Neural progenitor cell (in vitro differentiated cells): ENCODE data around the gene CDHR2.

ENCODE experiments used
- EZH2 ChIP-seq: fragments of 200-600 bp; sonication (generic); IDR thresholded peaks from 2 replicates; pipeline ENCODE4 v1.6.1; 2017; ENCODE audit warnings: antibody characterized with exemption, mild to moderate bottlenecking, moderate library complexity
- EZH2phosphoT487 ChIP-seq: fragments of 200-600 bp; sonication (generic); IDR thresholded peaks from 2 replicates; pipeline ENCODE4 v1.6.1; 2017; ENCODE audit warnings: antibody characterized with exemption
- TF ChIP-seq, protein P1 (sequence below): fragments of 200-600 bp; sonication (generic); IDR thresholded peaks from 2 replicates; pipeline ENCODE4 v1.5.1; 2017; ENCODE audit warnings: antibody characterized with exemption, mild to moderate bottlenecking

DNA sequence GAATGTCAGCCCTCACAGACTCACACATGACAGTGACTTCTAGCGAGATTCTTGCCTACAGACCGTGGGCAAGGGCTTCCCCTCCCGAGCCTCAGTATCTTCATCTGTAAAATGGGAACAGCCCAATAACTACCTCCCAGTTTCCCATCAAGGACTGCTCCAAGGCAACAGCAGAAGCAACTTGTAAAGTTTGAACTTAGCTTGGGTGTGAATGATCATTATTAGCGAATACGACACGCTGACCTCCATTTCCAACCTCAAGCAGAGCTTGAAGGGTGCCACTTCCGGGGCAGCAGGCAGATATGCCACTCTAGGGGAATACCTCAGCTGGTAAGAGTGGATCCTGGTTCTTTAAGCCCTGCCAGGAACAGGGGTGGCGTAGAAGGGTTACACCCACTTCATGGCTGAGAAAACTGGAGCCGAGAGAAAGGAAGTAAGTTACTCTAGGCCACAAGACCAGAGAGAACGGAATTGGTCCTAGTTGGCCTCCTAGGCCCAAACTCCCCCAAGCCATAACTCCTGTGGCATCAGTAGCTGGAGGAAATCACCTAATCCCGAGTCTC, 14.0 kb upstream of the CDHR2 start:
- TF ChIP-seq, protein P1, sequence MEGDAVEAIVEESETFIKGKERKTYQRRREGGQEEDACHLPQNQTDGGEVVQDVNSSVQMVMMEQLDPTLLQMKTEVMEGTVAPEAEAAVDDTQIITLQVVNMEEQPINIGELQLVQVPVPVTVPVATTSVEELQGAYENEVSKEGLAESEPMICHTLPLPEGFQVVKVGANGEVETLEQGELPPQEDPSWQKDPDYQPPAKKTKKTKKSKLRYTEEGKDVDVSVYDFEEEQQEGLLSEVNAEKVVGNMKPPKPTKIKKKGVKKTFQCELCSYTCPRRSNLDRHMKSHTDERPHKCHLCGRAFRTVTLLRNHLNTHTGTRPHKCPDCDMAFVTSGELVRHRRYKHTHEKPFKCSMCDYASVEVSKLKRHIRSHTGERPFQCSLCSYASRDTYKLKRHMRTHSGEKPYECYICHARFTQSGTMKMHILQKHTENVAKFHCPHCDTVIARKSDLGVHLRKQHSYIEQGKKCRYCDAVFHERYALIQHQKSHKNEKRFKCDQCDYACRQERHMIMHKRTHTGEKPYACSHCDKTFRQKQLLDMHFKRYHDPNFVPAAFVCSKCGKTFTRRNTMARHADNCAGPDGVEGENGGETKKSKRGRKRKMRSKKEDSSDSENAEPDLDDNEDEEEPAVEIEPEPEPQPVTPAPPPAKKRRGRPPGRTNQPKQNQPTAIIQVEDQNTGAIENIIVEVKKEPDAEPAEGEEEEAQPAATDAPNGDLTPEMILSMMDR = no peak
- TF ChIP-seq EZH2 = no peak
- no peak for TF ChIP-seq EZH2phosphoT487
